Transverse colon (tissue), 4 donors: Measurements from ENCODE around the gene PGM2L1. TPM values are rescaled to one million over a fixed set of nuclear protein-coding genes. Genes with fewer than 3 reads are reported as not detected.

ENCODE experiments used
- DNase-seq: peaks from one replicate; pipeline ENCODE4 v3.0.0-alpha.2; 2019
- H3K27ac ChIP-seq, 4 donors: fragments of 200-600 bp; sonication (generic); 2 replicates each; pipeline ENCODE4 v1.5.1; 2016 to 2018; ENCODE audit warnings: inconsistent platforms in 4 of 4
- H3K27me3 ChIP-seq: fragments of 200-600 bp; sonication (generic); 2 replicates; pipeline ENCODE4 v1.5.1; 2017; ENCODE audit warnings: inconsistent platforms
- H3K36me3 ChIP-seq, 4 donors: fragments of 200-600 bp; sonication (generic); 2 replicates each; pipeline ENCODE4 v1.5.1; 2017 to 2019; ENCODE audit warnings: inconsistent platforms in 4 of 4
- H3K4me1 ChIP-seq, 4 donors: fragments of 200-600 bp; sonication (generic); 2 replicates each; pipeline ENCODE4 v1.5.1; 2017 to 2020; ENCODE audit warnings: inconsistent platforms in 4 of 4
- H3K4me3 ChIP-seq, 4 donors: fragments of 200-600 bp; sonication (generic); 1 replicate in 1 of 4; 2 replicates in 3 of 4; pipeline versions ENCODE4 v1.5.1 to v1.6.1; 2017 to 2019; ENCODE audit warnings: inconsistent platforms in 4 of 4
- H3K9me3 ChIP-seq, 2 donors: fragments of 200-600 bp; sonication (generic); 2 replicates each; pipeline ENCODE4 v1.5.1; 2017 to 2019; ENCODE audit warnings: inconsistent platforms in 2 of 2
- EP300 ChIP-seq: sonication (generic); formaldehyde crosslinking; IDR thresholded peaks from one replicate; pipeline ENCODE4 v1.6.1; 2017; ENCODE audit warnings: antibody characterized with exemption, low read depth
- POLR2A ChIP-seq: fragments of 450-650 bp; IDR thresholded peaks from one replicate; pipeline ENCODE4 v1.6.1; 2016; ENCODE audit warnings: antibody characterized with exemption, mild to moderate bottlenecking, moderate library complexity
- POLR2AphosphoS5 ChIP-seq, 3 donors: sonication (generic); formaldehyde crosslinking; IDR thresholded peaks; one replicate each; pipeline ENCODE4 v1.6.1; 2016; ENCODE audit warnings: antibody characterized with exemption in 3 of 3
- WGBS, 2 donors: methylation state at CpG; one replicate each; pipeline ENCODE4 v1.1.5; 2018; ENCODE audit warnings: low coverage in 1 of 2; 5-methylcytosine and 5-hydroxymethylcytosine counted together
- in situ Hi-C, 4 donors: fragments of 200-750 bp; cut with MboI; loops; one replicate each; pipeline versions ENCODE4 v1.15.0 to v1.15.1; 2017; ENCODE audit warnings: low sequenced_read_pairs in 3 of 4, low pct_ligation_motif_present in 1 of 4, low pct_unique_long_range_greater_than_20kb in 1 of 4
- intact Hi-C: fragments of 100-400 bp; cut with DNase I; formaldehyde crosslinking; loops from one replicate; pipeline ENCODE4 v1.15.1; 2023; ENCODE audit warnings: low total_unique reads
- total RNA-seq, 4 donors: library from RNA; depleted of rRNA; stranded (reverse); fragments of >200 nt; gene quantifications; one replicate each; pipeline ENCODE4 v1.1.0, GENCODE V29; 2016
- TF ChIP-seq, protein P1 (sequence below), 5 experiments: fragments of 200-600 bp in 3 of 5; fragments of 450-650 bp in 2 of 5; sonication (generic) in 3 of 5; IDR thresholded peaks; 1 replicate in 2 of 5; 2 replicates in 3 of 5; pipeline ENCODE4 v1.5.1; 2016 to 2017; ENCODE audit warnings: antibody characterized with exemption in 5 of 5, inconsistent platforms in 3 of 5, mild to moderate bottlenecking in 2 of 5, moderate library complexity in 1 of 5

PGM2L1 gene
- total RNA-seq, 4 donors from 2014 or later, result 2.6 to 10.1 (median 8.3) TPM

DNA sequence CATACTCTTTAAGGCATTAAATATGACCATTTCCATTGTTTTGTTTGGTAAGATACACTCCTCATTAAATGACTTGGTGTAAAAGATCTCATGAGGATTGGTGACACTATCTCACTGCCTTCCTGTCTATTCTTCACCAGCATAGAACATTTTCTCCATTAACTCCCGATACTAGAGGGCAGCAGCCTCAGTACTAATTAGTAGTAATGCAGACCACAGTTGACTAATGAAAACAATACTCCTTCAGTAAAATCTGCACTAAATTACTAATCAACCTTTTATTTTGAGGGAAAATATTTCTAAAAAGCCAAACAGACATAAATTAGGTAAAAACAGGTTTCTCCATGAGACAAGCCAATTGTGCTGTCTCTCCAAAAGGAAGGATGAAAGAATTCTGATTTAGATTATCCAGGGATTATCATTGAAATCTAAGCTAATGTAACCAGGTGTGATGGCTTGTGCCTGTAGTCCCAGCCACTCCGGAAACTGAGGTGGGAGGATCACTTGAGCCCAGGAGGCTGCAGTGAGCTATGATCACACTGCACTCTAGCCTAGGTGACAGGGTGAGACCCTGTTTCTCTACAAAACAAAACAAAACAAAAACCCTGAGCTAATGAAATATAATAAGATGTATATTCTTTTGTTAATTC lies 9.4 kb downstream of the PGM2L1 start:
- in situ Hi-C loops (loop anchor here in 3 of 4 donors (5.0 to 10.0 kb wide), 2 partner anchors 56 to 58 kb away; no protein-coding TSS in a partner anchor), intact Hi-C loops (no loop called here)
- peak; percentile 58 for DNase-seq
- no peak overlapping the region for H3K4me3 ChIP-seq
- H3K9me3 ChIP-seq, result no peaks in the 10 kb centered on the region
- H3K27ac ChIP-seq, result no peak overlapping the region
- H3K36me3 ChIP-seq, result peaks cover 0 to 1% (median 0%) of the 10 kb centered on the region in 4 donors
- peaks cover 0 to 5% (median 0%) of the 10 kb centered on the region in 4 donors for H3K4me1 ChIP-seq
- TF ChIP-seq POLR2AphosphoS5 (IDR thresholded peaks at IDR 0.05) (no peak), EP300 (no peak), POLR2A (no peak)
- TF ChIP-seq, protein P1, sequence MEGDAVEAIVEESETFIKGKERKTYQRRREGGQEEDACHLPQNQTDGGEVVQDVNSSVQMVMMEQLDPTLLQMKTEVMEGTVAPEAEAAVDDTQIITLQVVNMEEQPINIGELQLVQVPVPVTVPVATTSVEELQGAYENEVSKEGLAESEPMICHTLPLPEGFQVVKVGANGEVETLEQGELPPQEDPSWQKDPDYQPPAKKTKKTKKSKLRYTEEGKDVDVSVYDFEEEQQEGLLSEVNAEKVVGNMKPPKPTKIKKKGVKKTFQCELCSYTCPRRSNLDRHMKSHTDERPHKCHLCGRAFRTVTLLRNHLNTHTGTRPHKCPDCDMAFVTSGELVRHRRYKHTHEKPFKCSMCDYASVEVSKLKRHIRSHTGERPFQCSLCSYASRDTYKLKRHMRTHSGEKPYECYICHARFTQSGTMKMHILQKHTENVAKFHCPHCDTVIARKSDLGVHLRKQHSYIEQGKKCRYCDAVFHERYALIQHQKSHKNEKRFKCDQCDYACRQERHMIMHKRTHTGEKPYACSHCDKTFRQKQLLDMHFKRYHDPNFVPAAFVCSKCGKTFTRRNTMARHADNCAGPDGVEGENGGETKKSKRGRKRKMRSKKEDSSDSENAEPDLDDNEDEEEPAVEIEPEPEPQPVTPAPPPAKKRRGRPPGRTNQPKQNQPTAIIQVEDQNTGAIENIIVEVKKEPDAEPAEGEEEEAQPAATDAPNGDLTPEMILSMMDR (IDR thresholded peaks at IDR 0.05), result peak; percentile 68 to 75 (median 71)
- 0 to 3% methylated on average over 2 of the region's 2 CpGs for WGBS, 2 donors
- no peaks in the 10 kb centered on the region for H3K27me3 ChIP-seq

DNA sequence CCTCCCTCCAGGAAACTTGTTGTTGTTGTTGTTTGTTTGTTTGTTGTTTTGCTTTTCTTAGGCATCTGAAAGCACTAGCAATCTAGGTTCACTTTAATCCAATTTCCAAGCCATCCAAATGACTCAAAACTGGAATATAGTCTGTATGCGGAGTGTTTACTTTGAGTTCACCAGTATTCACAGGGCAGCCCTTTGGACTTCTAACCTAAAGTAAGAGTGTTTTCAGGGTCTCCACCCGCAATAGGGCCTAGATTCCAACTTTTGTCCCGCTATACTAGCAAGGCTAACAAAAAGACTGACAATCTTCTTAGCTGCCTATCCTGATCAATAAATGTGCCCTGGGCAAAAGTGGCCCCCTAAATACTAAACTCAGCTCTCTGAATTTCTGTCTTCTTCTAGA lies 13.6 kb downstream of the PGM2L1 start:
- no peak overlapping the region for H3K4me3 ChIP-seq
- H3K9me3 ChIP-seq, result no peaks in the 10 kb centered on the region
- no peak for DNase-seq
- H3K36me3 ChIP-seq, result no peaks in the 10 kb centered on the region
- no peak overlapping the region for H3K27ac ChIP-seq
- intact Hi-C loops, result no loop called here
- no peaks in the 10 kb centered on the region for H3K27me3 ChIP-seq
- in situ Hi-C loops, result loop anchor here in 3 of 4 donors (5.0 to 10.0 kb wide), 2 partner anchors 60 to 63 kb away; no protein-coding TSS in a partner anchor
- 72 to 79% methylated on average over 2 to 3 of the region's 3 CpGs for WGBS, 2 donors
- TF ChIP-seq, protein P1 (IDR thresholded peaks at IDR 0.05), result no peak
- TF ChIP-seq POLR2AphosphoS5 (IDR thresholded peaks at IDR 0.05), result no peak
- H3K4me1 ChIP-seq, result peaks cover 0 to 5% (median 0%) of the 10 kb centered on the region in 4 donors

DNA sequence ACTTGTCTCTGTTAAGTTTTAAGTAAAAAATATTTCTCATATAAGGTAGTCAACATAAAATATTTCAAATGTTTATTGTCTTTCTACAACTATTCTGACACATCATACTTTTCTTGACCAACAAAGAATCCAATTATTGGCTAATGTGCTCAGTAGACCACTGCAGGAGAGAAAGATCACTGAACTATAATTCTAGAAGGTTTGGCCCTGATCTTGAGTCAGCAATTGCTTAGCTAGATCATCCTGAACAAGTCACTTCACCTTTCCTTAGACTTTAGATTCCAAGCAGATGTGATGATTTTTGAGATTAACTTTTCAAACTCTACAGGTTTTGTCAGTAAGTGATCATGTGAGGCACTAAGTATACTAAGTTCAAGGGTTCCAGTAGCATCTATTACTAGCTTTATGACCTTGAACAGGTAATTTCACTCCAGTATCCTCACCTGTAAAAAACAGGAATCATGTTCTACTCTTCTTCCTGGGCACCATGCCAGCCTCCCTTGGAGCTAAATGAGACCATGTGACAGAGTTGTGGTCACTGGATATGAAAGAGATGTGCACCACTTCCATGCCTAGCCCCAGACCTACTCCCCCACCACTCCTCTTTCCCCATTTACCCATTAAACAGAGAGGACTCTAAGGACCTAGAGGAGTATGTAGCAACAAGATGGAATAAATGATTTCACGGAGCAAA lies 17.3 kb downstream of the PGM2L1 start:
- Histone ChIP-seq H3K27ac (no peak overlapping the region), H3K9me3 (no peaks in the 10 kb centered on the region), H3K4me1 (peaks cover 0 to 5% (median 0%) of the 10 kb centered on the region in 4 donors), H3K4me3 (no peak overlapping the region), H3K36me3 (no peaks in the 10 kb centered on the region), H3K27me3 (no peaks in the 10 kb centered on the region)
- 90 to 100% methylated on average over 1 of the region's 1 CpG for WGBS, 2 donors
- in situ Hi-C loops (loop anchor here in 1 of 4 donors (10.0 kb wide), 1 partner anchor 64 kb away; no protein-coding TSS in a partner anchor), intact Hi-C loops (no loop called here)
- TF ChIP-seq POLR2AphosphoS5 (IDR thresholded peaks at IDR 0.05), result no peak
- no peak for TF ChIP-seq POLR2A
- TF ChIP-seq, protein P1 (IDR thresholded peaks at IDR 0.05), result no peak
- TF ChIP-seq EP300, result no peak
- peak; percentile 67 for DNase-seq

DNA sequence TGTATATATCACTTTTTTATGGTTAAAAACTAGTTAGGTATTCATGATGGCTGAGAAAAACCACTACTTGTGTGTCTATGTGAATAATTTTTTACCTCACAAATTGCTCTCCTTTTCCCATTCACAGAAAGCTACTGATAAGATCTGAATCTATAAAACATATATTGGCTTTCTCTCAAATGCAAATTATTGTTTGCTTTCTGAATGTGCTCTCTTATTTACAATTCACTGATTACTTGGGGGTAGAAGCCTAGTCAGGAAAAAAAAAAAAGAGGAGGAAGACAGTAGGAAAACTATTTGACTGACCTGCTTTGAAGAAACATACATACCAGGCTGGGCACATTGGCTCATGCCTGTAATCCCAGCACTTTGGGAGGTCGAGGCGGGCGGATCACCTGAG lies 20.5 kb downstream of the PGM2L1 start:
- Histone ChIP-seq H3K4me1 (no peaks in the 10 kb centered on the region), H3K9me3 (no peaks in the 10 kb centered on the region), H3K36me3 (no peaks in the 10 kb centered on the region), H3K4me3 (no peak overlapping the region), H3K27me3 (no peaks in the 10 kb centered on the region), H3K27ac (no peak overlapping the region)
- intact Hi-C loops, result no loop called here
- WGBS, 2 donors, result 92% methylated on average over 3 of the region's 3 CpGs; no CpG with 5 or more reads in 1 of the 2 donors
- DNase-seq, result no peak
- no peak for TF ChIP-seq POLR2AphosphoS5 (IDR thresholded peaks at IDR 0.05)
- no peak for TF ChIP-seq EP300
- TF ChIP-seq, protein P1 (IDR thresholded peaks at IDR 0.05), result no peak
- no peak for TF ChIP-seq POLR2A
- in situ Hi-C loops, result no loop called here
